BE2C (cell line): ENCODE results near the gene NUAK2.

Experiments used
- DNase-seq: peaks from one replicate; pipeline ENCODE4 v3.0.0-alpha.2; 2020
- H3K27me3 ChIP-seq: fragments of 250-450 bp; sonication (Bioruptor Pico); 2 replicates; pipeline ENCODE4 v1.5.1; 2020; ENCODE audit warnings: mild to moderate bottlenecking
- H3K36me3 ChIP-seq: fragments of 250-450 bp; sonication (Bioruptor Pico); 2 replicates; pipeline ENCODE4 v1.5.1; 2020; ENCODE audit warnings: mild to moderate bottlenecking
- H3K4me1 ChIP-seq: fragments of 250-450 bp; sonication (Bioruptor Pico); 2 replicates; pipeline ENCODE4 v1.5.1; 2020
- H3K4me3 ChIP-seq: 2 replicates; pipeline ENCODE4 v1.5.1; 2011; ENCODE audit warnings: low read depth, low read length
- H3K9me3 ChIP-seq: fragments of 250-450 bp; sonication (Bioruptor Pico); 2 replicates; pipeline ENCODE4 v1.5.1; 2020
- CTCF ChIP-seq: IDR thresholded peaks from 2 replicates; pipeline ENCODE4 v1.5.1; 2012; ENCODE audit warnings: mild to moderate bottlenecking, low read depth, low read length

The NUAK2 gene

DNA sequence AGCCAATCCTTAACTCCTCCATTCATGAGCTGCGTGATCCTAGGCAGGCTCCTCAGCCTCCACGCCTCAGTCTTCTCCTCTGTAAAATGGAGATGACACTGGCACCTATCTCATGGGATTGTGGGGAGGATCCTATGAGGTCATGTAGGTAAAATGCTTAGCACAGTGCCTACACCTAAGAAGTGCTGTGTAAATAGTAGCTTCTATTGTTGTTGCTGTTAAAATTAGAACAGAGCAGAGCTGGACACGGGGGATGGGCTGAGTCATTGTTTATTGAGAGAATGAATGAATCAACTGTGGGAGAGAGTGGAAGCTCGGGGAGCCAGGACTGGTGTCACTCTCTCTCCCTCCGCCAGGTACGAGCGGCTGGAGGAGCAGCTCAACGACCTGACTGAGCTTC, 50.8 kb downstream of the NUAK2 start:
- Histone ChIP-seq H3K4me1 (no peaks in the 10 kb centered on the region; the same call in 1 of the 2 replicates), H3K27me3 (no peaks in the 10 kb centered on the region), H3K9me3 (no peaks in the 10 kb centered on the region), H3K4me3 (no peak overlapping the region), H3K36me3 (no peaks in the 10 kb centered on the region)
- no peak for DNase-seq
- TF ChIP-seq CTCF, result no peak

DNA sequence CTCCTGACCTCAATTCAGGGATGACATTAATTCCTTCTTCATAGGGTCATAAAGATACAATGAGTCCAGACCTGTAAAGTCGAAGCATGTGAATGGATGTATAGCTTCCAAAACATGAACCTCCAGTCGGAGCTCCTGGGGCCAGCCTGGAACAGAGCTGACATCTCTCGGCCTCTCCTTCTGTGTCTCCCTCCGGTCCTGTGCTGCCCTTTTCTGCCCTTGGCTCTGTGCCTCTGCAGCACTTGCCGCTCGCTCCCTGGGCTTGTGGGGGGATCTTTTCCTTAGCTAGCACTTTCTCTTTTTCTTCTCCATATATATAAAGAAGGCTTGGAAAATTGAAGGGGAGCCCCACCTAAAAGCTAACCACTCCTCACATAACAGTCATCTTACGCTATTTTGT, 51.3 kb downstream of the NUAK2 start:
- Histone ChIP-seq H3K9me3 (no peaks in the 10 kb centered on the region), H3K4me1 (no peaks in the 10 kb centered on the region; the same call in 1 of the 2 replicates), H3K27me3 (no peaks in the 10 kb centered on the region), H3K36me3 (no peaks in the 10 kb centered on the region), H3K4me3 (no peak overlapping the region)
- TF ChIP-seq CTCF, result no peak
- no peak for DNase-seq

GRCh38 chr1:205269711-205270110, 51.8 kb downstream of the NUAK2 start:
- DNase-seq, result no peak
- H3K4me3 ChIP-seq, result no peak overlapping the region
- TF ChIP-seq CTCF, result no peak

DNA sequence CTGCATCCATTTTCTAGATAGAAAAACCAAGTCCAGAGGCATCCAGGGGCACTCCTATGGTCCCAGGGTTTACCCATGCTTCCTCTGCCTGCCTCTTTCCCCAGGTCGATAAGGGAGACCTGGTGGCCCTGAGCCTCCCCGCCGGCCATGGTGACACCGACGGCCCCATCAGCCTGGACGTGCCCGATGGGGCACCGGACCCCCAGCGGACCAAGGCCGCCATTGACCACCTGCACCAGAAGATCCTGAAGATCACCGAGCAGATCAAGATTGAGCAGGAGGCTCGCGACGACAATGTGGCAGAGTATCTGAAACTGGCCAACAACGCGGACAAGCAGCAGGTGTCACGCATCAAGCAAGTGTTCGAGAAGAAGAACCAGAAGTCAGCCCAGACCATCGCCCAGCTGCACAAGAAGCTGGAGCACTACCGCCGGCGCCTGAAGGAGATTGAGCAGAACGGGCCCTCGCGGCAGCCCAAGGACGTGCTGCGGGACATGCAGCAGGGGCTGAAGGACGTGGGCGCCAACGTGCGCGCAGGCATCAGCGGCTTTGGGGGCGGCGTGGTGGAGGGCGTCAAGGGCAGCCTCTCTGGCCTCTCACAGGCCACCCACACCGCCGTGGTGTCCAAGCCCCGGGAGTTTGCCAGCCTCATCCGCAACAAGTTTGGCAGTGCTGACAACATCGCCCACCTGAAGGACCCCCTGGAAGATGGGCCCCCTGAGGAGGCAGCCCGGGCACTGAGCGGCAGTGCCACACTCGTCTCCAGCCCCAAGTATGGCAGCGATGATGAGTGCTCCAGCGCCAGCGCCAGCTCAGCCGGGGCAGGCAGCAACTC, 52.5 kb downstream of the NUAK2 start:
- TF ChIP-seq CTCF, result no peak
- H3K4me3 ChIP-seq, result no peak overlapping the region
- no peak for DNase-seq

More at GRCh38 chr1:205269711-205270110, 51.8 kb downstream of the NUAK2 start:
- no peaks in the 10 kb centered on the region for H3K27me3 ChIP-seq
- H3K9me3 ChIP-seq, result no peaks in the 10 kb centered on the region
- H3K4me1 ChIP-seq, result no peaks in the 10 kb centered on the region; the same call in 1 of the 2 replicates
- H3K36me3 ChIP-seq, result no peaks in the 10 kb centered on the region

DNA sequence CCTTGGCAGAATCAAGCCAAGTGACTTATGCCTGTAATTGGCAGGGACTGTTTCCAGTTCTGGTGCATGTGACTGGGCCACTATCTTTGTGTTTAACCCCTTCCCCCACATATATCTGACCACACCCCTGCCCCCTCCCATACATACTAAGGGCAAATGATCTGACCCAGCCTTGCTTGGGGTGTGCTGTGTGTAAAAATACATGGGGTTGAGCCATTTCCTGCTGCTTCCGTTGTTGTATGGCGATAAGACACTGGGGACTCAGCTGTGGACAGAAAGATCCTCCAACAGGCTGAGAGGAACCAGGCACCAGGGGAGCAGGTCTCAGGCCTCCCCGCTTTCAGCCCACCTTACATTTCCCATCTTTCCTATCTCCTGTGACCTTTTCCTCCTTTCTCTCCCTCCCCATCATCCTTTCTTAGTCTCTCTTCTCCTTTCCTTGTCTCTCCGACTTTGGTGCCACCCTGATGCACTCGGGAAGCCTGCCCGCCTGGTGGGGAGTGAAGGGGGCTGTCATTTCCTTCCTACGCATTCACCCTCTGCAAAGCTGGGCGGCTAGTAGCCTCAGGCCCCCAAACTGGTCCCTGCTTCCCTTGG, 54.1 kb downstream of the NUAK2 start:
- TF ChIP-seq CTCF, result no peak
- DNase-seq, result no peak
- Histone ChIP-seq H3K4me3 (no peak overlapping the region), H3K36me3 (no peaks in the 10 kb centered on the region), H3K27me3 (no peaks in the 10 kb centered on the region), H3K4me1 (no peaks in the 10 kb centered on the region), H3K9me3 (no peaks in the 10 kb centered on the region)

More for the DNA sequence above, 52.5 kb downstream of the NUAK2 start:
- no peaks in the 10 kb centered on the region; the same call in 1 of the 2 replicates for H3K4me1 ChIP-seq
- H3K36me3 ChIP-seq, result no peaks in the 10 kb centered on the region
- no peaks in the 10 kb centered on the region for H3K9me3 ChIP-seq
- no peaks in the 10 kb centered on the region for H3K27me3 ChIP-seq
